SK-N-SH (cell line): ENCODE results near the gene ATG2A. TPM values are rescaled to one million over a fixed set of nuclear protein-coding genes. Genes with fewer than 3 reads are reported as not detected.

Experiments
- CTCF ChIA-PET: fragments of 300-600, 350-600 bp; formaldehyde crosslinking; extraction: SDS; loops from one replicate; lab custom pipeline; 2021; lab: Yijun Ruan, JAX
- POLR2A ChIA-PET: fragments of 350-600 bp; sonication (Branson Sonifier 250); formaldehyde crosslinking; extraction: SDS; loops from one replicate; lab custom pipeline; 2020; ENCODE audit warnings: antibody characterized with exemption, inconsistent platforms; lab: Yijun Ruan, JAX
- DNase-seq: peaks from one replicate; pipeline ENCODE4 v3.0.0; 2012
- H2AFZ ChIP-seq: fragments of 200-600 bp; sonication (generic); 2 replicates; pipeline ENCODE4 v1.8.1; 2016; ENCODE audit warnings: antibody characterized with exemption, mild to moderate bottlenecking, low read depth
- H3F3A ChIP-seq: fragments of 200-600 bp; sonication (generic); replicated peaks from 2 replicates; pipeline ENCODE3; 2016; ENCODE audit warnings: antibody characterized with exemption, mild to moderate bottlenecking; ENCODE audit not compliant: insufficient read depth
- H3K27ac ChIP-seq, 2 experiments: fragments of 200-500 bp in 1 of 2; fragments of 200-600 bp in 1 of 2; sonication (Bioruptor generic) in 1 of 2; sonication (generic), shearing (Covaris generic) in 1 of 2; 2 replicates each; pipeline versions ENCODE4 v1.5.1 to v1.6.1; 2014 to 2016; ENCODE audit warnings: low read depth in 2 of 2, inconsistent platforms in 1 of 2, low read length in 1 of 2, mild to moderate bottlenecking in 1 of 2, mixed read lengths in 1 of 2
- H3K27me3 ChIP-seq: fragments of 200-600 bp; sonication (generic), shearing (Covaris generic); 2 replicates; pipeline ENCODE4 v1.6.1; 2016; ENCODE audit warnings: mixed run types; ENCODE audit not compliant: insufficient read depth
- H3K36me3 ChIP-seq, 2 experiments: fragments of 200-500 bp in 1 of 2; fragments of 200-600 bp in 1 of 2; sonication (Bioruptor generic) in 1 of 2; sonication (generic) in 1 of 2; replicated peaks in 1 of 2; 2 replicates each; pipeline versions ENCODE3 to v1.5.1; 2014 to 2016; ENCODE audit warnings: low read length in 1 of 2, mild to moderate bottlenecking in 1 of 2; ENCODE audit not compliant: insufficient read depth in 2 of 2, control insufficient read depth in 1 of 2
- H3K4me1 ChIP-seq, 2 experiments: fragments of 200-500 bp in 1 of 2; fragments of 200-600 bp in 1 of 2; sonication (Bioruptor generic) in 1 of 2; sonication (generic), shearing (Covaris generic) in 1 of 2; 2 replicates each; pipeline versions ENCODE4 v1.5.1 to v1.6.1; 2014 to 2016; ENCODE audit warnings: low read depth in 1 of 2, low read length in 1 of 2, mixed run types in 1 of 2; ENCODE audit not compliant: insufficient read depth in 2 of 2, control insufficient read depth in 1 of 2
- H3K4me2 ChIP-seq: fragments of 200-600 bp; sonication (generic), shearing (Covaris generic); 2 replicates; pipeline ENCODE4 v1.6.1; 2017; ENCODE audit warnings: mixed run types
- H3K4me3 ChIP-seq, 2 experiments: fragments of 200-500 bp in 1 of 2; fragments of 200-600 bp in 1 of 2; sonication (Bioruptor generic) in 1 of 2; sonication (generic), shearing (Covaris generic) in 1 of 2; 2 replicates each; pipeline versions ENCODE4 v1.5.1 to v1.8.1; 2014 to 2016; ENCODE audit warnings: low read depth in 2 of 2, inconsistent platforms in 1 of 2, low read length in 1 of 2, mild to moderate bottlenecking in 1 of 2, mixed read lengths in 1 of 2, moderate library complexity in 1 of 2
- H3K79me2 ChIP-seq: fragments of 200-600 bp; sonication (generic); 2 replicates; pipeline ENCODE4 v1.8.1; 2017; ENCODE audit warnings: mild to moderate bottlenecking; ENCODE audit not compliant: insufficient read depth
- H3K9ac ChIP-seq: fragments of 200-600 bp; sonication (generic); 2 replicates; pipeline ENCODE4 v1.6.1; 2017; ENCODE audit warnings: mixed run types
- H3K9me2 ChIP-seq: fragments of 200-600 bp; sonication (generic); 2 replicates; pipeline ENCODE4 v1.6.1; 2017; ENCODE audit warnings: mixed run types
- H3K9me3 ChIP-seq: fragments of 200-600 bp; sonication (generic); 2 replicates; pipeline ENCODE4 v1.6.1; 2017; ENCODE audit warnings: mixed run types, mild to moderate bottlenecking, moderate library complexity
- H4K20me1 ChIP-seq: fragments of 200-600 bp; sonication (generic); 2 replicates; pipeline ENCODE4 v1.6.1; 2017; ENCODE audit warnings: mild to moderate bottlenecking, mixed run types; ENCODE audit not compliant: insufficient read depth
- FOSL2 ChIP-seq: IDR thresholded peaks from 2 replicates; pipeline ENCODE4 v1.4.0; 2012; ENCODE audit warnings: low read depth, mild to moderate bottlenecking, moderate library complexity, borderline replicate concordance
- RCOR1 ChIP-seq: fragments of 150-350 bp; IDR thresholded peaks from 2 replicates; pipeline ENCODE4 v1.6.1; 2017; ENCODE audit warnings: antibody characterized with exemption, low read length
- WGBS: methylation state at CpG from one replicate; pipeline ENCODE4 v1.1.6; 2017; ENCODE audit warnings: low lambda C conversion rate; 5-methylcytosine and 5-hydroxymethylcytosine counted together
- polyA plus RNA-seq, 3 experiments: library from polyadenylated mRNA; depleted of rRNA; stranded (reverse); fragments of >200 nt; gene quantifications; 2 replicates each; pipeline ENCODE4 v1.2.3, GENCODE V29; 2012
- TF ChIP-seq, protein P1 (sequence below): IDR thresholded peaks from 2 replicates; pipeline ENCODE4 v1.6.1; 2012; ENCODE audit warnings: mild to moderate bottlenecking, low read depth, low read length, moderate library complexity
- TF ChIP-seq, protein P2 (sequence below): IDR thresholded peaks from 2 replicates; pipeline ENCODE4 v1.4.0; 2012; ENCODE audit warnings: low read depth, borderline replicate concordance
- TF ChIP-seq, protein P3 (sequence below): IDR thresholded peaks from 2 replicates; pipeline ENCODE4 v1.4.0; 2012; ENCODE audit warnings: low read depth, borderline replicate concordance
- TF ChIP-seq, protein P4 (sequence below): IDR thresholded peaks from 2 replicates; pipeline ENCODE4 v1.4.0; 2012; ENCODE audit warnings: low read depth

Gene ATG2A
- polyA plus RNA-seq, 1 of the 3 experiments (the other 2 are of a cell fraction), result 7.1 TPM

DNA sequence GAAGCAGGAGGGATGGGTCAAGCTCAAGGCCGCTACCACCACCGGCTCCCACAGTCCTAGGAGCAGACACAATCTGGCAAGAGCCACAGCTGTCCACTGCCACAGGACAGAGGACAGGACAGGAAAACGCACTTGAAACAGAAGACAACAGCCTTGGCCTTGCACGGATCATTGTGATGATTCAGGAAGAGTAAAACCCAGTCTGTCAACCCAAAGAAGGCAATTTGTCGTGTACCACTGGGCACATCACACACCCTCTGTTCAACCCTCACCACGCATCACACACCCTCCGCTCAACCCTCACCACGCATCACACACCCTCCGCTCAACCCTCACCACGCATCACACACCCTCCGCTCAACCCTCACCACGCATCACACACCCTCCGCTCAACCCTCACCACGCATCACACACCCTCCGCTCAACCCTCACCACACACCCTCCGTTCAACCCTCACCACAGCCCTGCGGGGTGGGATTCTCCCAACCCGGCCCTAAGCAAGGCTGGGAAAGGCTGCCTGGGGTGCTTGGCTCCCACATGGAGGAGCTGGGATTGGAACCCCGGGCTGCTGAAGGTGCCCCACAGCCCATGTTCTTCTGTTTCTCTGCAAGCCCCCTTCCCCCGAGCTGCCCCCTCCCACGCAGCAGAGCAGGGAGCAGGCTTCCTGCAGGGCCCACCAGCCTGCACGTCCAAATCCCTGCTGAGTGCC is 61.3 kb downstream of the ATG2A start:
- Histone ChIP-seq H3K4me3 (no peak overlapping the region), H3K9me3 (no peaks in the 10 kb centered on the region), H3K9ac (peak overlapping the region; percentile 10; the same call in 1 of the 2 replicates), H2AFZ (no peak overlapping the region), H3K9me2 (no peaks in the 10 kb centered on the region), H3F3A (peaks cover 6% of the 10 kb centered on the region), H4K20me1 (no peaks in the 10 kb centered on the region), H3K79me2 (peaks cover 30% of the 10 kb centered on the region; the same call in 1 of the 2 replicates), H3K4me1 (peaks cover 11 to 28% of the 10 kb centered on the region in 2 experiments; a peak in 3 of 4 replicates), H3K27me3 (no peaks in the 10 kb centered on the region), H3K4me2 (peak overlapping the region; percentile 66; the same call in 1 of the 2 replicates), H3K36me3 (peaks cover 7 to 27% of the 10 kb centered on the region in 2 experiments), H3K27ac (peak overlapping the region; percentile 19 to 80; a peak in 3 of 4 replicates)
- TF ChIP-seq, protein P1, sequence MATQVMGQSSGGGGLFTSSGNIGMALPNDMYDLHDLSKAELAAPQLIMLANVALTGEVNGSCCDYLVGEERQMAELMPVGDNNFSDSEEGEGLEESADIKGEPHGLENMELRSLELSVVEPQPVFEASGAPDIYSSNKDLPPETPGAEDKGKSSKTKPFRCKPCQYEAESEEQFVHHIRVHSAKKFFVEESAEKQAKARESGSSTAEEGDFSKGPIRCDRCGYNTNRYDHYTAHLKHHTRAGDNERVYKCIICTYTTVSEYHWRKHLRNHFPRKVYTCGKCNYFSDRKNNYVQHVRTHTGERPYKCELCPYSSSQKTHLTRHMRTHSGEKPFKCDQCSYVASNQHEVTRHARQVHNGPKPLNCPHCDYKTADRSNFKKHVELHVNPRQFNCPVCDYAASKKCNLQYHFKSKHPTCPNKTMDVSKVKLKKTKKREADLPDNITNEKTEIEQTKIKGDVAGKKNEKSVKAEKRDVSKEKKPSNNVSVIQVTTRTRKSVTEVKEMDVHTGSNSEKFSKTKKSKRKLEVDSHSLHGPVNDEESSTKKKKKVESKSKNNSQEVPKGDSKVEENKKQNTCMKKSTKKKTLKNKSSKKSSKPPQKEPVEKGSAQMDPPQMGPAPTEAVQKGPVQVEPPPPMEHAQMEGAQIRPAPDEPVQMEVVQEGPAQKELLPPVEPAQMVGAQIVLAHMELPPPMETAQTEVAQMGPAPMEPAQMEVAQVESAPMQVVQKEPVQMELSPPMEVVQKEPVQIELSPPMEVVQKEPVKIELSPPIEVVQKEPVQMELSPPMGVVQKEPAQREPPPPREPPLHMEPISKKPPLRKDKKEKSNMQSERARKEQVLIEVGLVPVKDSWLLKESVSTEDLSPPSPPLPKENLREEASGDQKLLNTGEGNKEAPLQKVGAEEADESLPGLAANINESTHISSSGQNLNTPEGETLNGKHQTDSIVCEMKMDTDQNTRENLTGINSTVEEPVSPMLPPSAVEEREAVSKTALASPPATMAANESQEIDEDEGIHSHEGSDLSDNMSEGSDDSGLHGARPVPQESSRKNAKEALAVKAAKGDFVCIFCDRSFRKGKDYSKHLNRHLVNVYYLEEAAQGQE, result no peak
- TF ChIP-seq, protein P2, sequence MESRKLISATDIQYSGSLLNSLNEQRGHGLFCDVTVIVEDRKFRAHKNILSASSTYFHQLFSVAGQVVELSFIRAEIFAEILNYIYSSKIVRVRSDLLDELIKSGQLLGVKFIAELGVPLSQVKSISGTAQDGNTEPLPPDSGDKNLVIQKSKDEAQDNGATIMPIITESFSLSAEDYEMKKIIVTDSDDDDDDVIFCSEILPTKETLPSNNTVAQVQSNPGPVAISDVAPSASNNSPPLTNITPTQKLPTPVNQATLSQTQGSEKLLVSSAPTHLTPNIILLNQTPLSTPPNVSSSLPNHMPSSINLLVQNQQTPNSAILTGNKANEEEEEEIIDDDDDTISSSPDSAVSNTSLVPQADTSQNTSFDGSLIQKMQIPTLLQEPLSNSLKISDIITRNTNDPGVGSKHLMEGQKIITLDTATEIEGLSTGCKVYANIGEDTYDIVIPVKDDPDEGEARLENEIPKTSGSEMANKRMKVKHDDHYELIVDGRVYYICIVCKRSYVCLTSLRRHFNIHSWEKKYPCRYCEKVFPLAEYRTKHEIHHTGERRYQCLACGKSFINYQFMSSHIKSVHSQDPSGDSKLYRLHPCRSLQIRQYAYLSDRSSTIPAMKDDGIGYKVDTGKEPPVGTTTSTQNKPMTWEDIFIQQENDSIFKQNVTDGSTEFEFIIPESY, result no peak
- TF ChIP-seq RCOR1 (no peak), FOSL2 (no peak)
- TF ChIP-seq, protein P3, sequence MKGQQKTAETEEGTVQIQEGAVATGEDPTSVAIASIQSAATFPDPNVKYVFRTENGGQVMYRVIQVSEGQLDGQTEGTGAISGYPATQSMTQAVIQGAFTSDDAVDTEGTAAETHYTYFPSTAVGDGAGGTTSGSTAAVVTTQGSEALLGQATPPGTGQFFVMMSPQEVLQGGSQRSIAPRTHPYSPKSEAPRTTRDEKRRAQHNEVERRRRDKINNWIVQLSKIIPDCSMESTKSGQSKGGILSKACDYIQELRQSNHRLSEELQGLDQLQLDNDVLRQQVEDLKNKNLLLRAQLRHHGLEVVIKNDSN, result no peak
- TF ChIP-seq, protein P4, sequence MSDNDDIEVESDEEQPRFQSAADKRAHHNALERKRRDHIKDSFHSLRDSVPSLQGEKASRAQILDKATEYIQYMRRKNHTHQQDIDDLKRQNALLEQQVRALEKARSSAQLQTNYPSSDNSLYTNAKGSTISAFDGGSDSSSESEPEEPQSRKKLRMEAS, result no peak
- ChIA-PET POLR2A (interaction anchor here (2.4 kb wide), 1 partner anchor 23 kb away, joined by 8 read pairs; the partner anchor contains the start of gene EHD1), CTCF (interaction anchor here (0.6 to 2.4 kb wide), 7 partner anchors 9 to 1508 kb away, joined by 3 to 11 read pairs (median 4); partner anchors contain the start of gene PPP2R5B)
- no peak for DNase-seq
- 92% methylated on average over 14 of the region's 22 CpGs for WGBS
